Heart left ventricle (tissue), 16 donors: Measurements from ENCODE around the gene C2CD3. TPM values are rescaled to one million over a fixed set of nuclear protein-coding genes. Genes with fewer than 3 reads are reported as not detected.

ENCODE experiments used
- ATAC-seq, 4 donors: fragments of 200-7000 bp; cut with Tn5 transposase; one replicate each; pipeline ENCODE4 v1.9.1; 2020 to 2022; ENCODE audit warnings: moderate library complexity in 4 of 4, mild to moderate bottlenecking in 3 of 4, moderate number of reproducible peaks in 1 of 4
- DNase-seq, 5 donors: peaks; one replicate each; pipeline ENCODE4 v3.0.0-alpha.2; 2020
- H3K27ac ChIP-seq, 12 donors: fragments of 200-600 bp; sonication (generic) in 4 of 12; one replicate each; pipeline versions ENCODE4 v1.5.0 to v1.8.0; 2016 to 2022; ENCODE audit warnings: mild to moderate bottlenecking in 2 of 12
- H3K27me3 ChIP-seq, 9 donors: fragments of 200-600 bp; sonication (generic) in 2 of 9; one replicate each; pipeline versions ENCODE4 v1.5.1 to v1.8.0; 2016 to 2022; ENCODE audit warnings: mild to moderate bottlenecking in 3 of 9
- H3K36me3 ChIP-seq, 9 donors: fragments of 200-600 bp; sonication (generic) in 2 of 9; one replicate each; pipeline versions ENCODE4 v1.5.0 to v1.8.0; 2018 to 2022; ENCODE audit warnings: mild to moderate bottlenecking in 2 of 9
- H3K4me1 ChIP-seq, 12 donors: fragments of 200-600 bp; sonication (generic) in 4 of 12; one replicate each; pipeline versions ENCODE4 v1.5.0 to v1.8.0; 2016 to 2022; ENCODE audit warnings: mild to moderate bottlenecking in 3 of 12
- H3K4me3 ChIP-seq, 12 donors: fragments of 200-600 bp; sonication (generic) in 4 of 12; one replicate each; pipeline versions ENCODE4 v1.5.0 to v1.8.0; 2017 to 2022; ENCODE audit warnings: mild to moderate bottlenecking in 9 of 12, moderate library complexity in 4 of 12
- H3K9me3 ChIP-seq, 12 donors: fragments of 200-600 bp; sonication (generic) in 4 of 12; one replicate each; pipeline versions ENCODE4 v1.5.0 to v1.8.0; 2016 to 2022; ENCODE audit warnings: mild to moderate bottlenecking in 1 of 12
- CTCF ChIP-seq, 12 donors: fragments of 200-600 bp; sonication (generic) in 4 of 12; IDR thresholded peaks; one replicate each; pipeline versions ENCODE4 v1.5.0 to v1.8.0; 2018 to 2022; ENCODE audit warnings: antibody characterized with exemption in 12 of 12, mild to moderate bottlenecking in 5 of 12
- POLR2A ChIP-seq, 2 donors: fragments of 450-650 bp; IDR thresholded peaks; one replicate each; pipeline ENCODE4 v1.6.1; 2017; ENCODE audit warnings: antibody characterized with exemption in 2 of 2, mild to moderate bottlenecking in 2 of 2, moderate library complexity in 2 of 2
- WGBS, 4 donors: extraction: QIAGEN DNeasy Blood & Tissue Kit in 2 of 4; methylation state at CpG; one replicate each; pipeline versions ENCODE4 v1.1.5 to v1.1.7; 2013 to 2018; 5-methylcytosine and 5-hydroxymethylcytosine counted together
- intact Hi-C, 10 donors: fragments of 100-400 bp; cut with DNase I; formaldehyde crosslinking; loops; one replicate each; pipeline versions ENCODE4 v1.11.1 to v1.14.2; 2022
- polyA plus RNA-seq, 2 donors: library from polyadenylated mRNA; stranded (reverse); fragments of 200-250 nt; gene quantifications; one replicate each; pipeline ENCODE4 v1.2.3, GENCODE V29; 2013
- total RNA-seq, 9 donors: library from RNA; depleted of rRNA in 2 of 9; stranded (reverse); fragments of >200 nt in 2 of 9; fragmentation: NEBNext Ultra II Directional in 3 of 9; extraction: Animal tissue kit (Norgen Biotek cat#: 25700) in 3 of 9; gene quantifications; one replicate each; pipeline versions ENCODE4 v1.1.0 to v1.2.4, GENCODE V29; 2016 to 2023
- donor health status: ischemic (EF 13 %, LVEDD 7.1; RV severe dilation, severe dysfunction).
- donor health status: healthy with polysubstance abuse.
- donor health status: DM: no; HTN: yes; CAD: no.
- donor health status: DM: no; HTN: no; CAD: no.
- donor health status: ischemic (EF 25% LVEDD 6.9; RV normal size, moderate dysfunction).
- donor health status: ischemic (EF 25% LVEDD 5.7; RV mildly dilated, moderate dysfunction).
- donor health status: healthy.
- donor health status: DM: yes; HTN: yes; CAD: no.
- donor health status: ischemic (EF 35%, LVEDD 5.7; RV mildly dilated, moderate dysfunction).
- donor health status: nonischemic (EF 11% LVEDD 7.7; RV severe dilation, severe dysfunction).
- donor health status: DM: yes; HTN: yes; CAD: no.
- donor health status: PGD.
- donor health status: ischemic (EF 29% LVEDD 5.4; RV normal size, mild dysfunction).
- donor health status: nonischemic (EF 23%, LVEDD 6.1; RV moderate dilation, normal function).

The C2CD3 gene
- total and polyA plus RNA-seq, 11 donors: 6.5 to 18.7 (median 12.5) TPM

- Histone ChIP-seq H3K9me3 (no peaks in the 10 kb centered on the region), H3K27ac (peak overlapping the region in 1 of 12 donors; percentile 12), H3K4me1 (peaks cover 0 to 67% (median 31%) of the 10 kb centered on the region in 12 donors), H3K27me3 (no peaks in the 10 kb centered on the region), H3K36me3 (peaks cover 0 to 28% (median 3%) of the 10 kb centered on the region in 9 donors), H3K4me3 (no peak overlapping the region)
- no peak for TF ChIP-seq CTCF (IDR thresholded peaks at IDR 0.05)
- TF ChIP-seq POLR2A (IDR thresholded peaks at IDR 0.05): no peak
- DNase-seq: no peak
- WGBS, 4 donors: 87 to 95% (median 94%) methylated on average over 5 of the region's 5 CpGs
- intact Hi-C loops: loop anchor here in 4 of 10 donors (5.0 to 10.0 kb wide), 4 partner anchors 34 to 161 kb away; partner anchors contain the start of gene UCP2 (in 2 of the 4)
- ATAC-seq: no peak
Observed at GRCh38 chr11:74015919-74016684, 154.7 kb downstream of the C2CD3 start.

GRCh38 chr11:74014880-74015279 is 155.9 kb downstream of the C2CD3 start:
- Histone ChIP-seq H3K4me3 (no peak overlapping the region), H3K36me3 (peaks cover 0 to 28% (median 3%) of the 10 kb centered on the region in 9 donors), H3K27ac (no peak overlapping the region), H3K9me3 (no peaks in the 10 kb centered on the region), H3K4me1 (peaks cover 0 to 67% (median 32%) of the 10 kb centered on the region in 12 donors), H3K27me3 (no peaks in the 10 kb centered on the region)
- intact Hi-C loops: loop anchor here in 4 of 10 donors (5.0 to 10.0 kb wide), 4 partner anchors 33 to 160 kb away; partner anchors contain the start of gene UCP2 (in 2 of the 4)
- 89 to 94% (median 90%) methylated on average over 2 of the region's 2 CpGs for WGBS, 4 donors
- ATAC-seq (no peak), DNase-seq (peak in 1 of 5 donors; percentile 49)
- no peak for TF ChIP-seq CTCF (IDR thresholded peaks at IDR 0.05)
- no peak for TF ChIP-seq POLR2A (IDR thresholded peaks at IDR 0.05)

- no peaks in the 10 kb centered on the region for H3K9me3 ChIP-seq
- no peaks in the 10 kb centered on the region for H3K27me3 ChIP-seq
- DNase-seq: no peak
- ATAC-seq: no peak
- intact Hi-C loops: loop anchor here in 2 of 10 donors (10.0 kb wide), 2 partner anchors 48 to 158 kb away; no protein-coding TSS in a partner anchor
- TF ChIP-seq POLR2A (IDR thresholded peaks at IDR 0.05): no peak
- TF ChIP-seq CTCF (IDR thresholded peaks at IDR 0.05): no peak
- peaks cover 0 to 67% (median 22%) of the 10 kb centered on the region in 12 donors for H3K4me1 ChIP-seq
- H3K4me3 ChIP-seq: no peak overlapping the region
- H3K27ac ChIP-seq: no peak overlapping the region
- WGBS, 4 donors: 95 to 98% (median 97%) methylated on average over 7 to 8 of the region's 8 CpGs
- peaks cover 0 to 28% (median 3%) of the 10 kb centered on the region in 9 donors for H3K36me3 ChIP-seq
Observed at GRCh38 chr11:74013141-74013540, 157.7 kb downstream of the C2CD3 start.

- TF ChIP-seq CTCF (IDR thresholded peaks at IDR 0.05): no peak
- Histone ChIP-seq H3K27me3 (no peaks in the 10 kb centered on the region), H3K9me3 (no peaks in the 10 kb centered on the region), H3K36me3 (peaks cover 0 to 28% (median 3%) of the 10 kb centered on the region in 9 donors), H3K4me3 (no peak overlapping the region), H3K4me1 (peaks cover 0 to 63% (median 15%) of the 10 kb centered on the region in 12 donors), H3K27ac (peak overlapping the region in 2 of 12 donors; percentile 29 to 34)
- WGBS, 4 donors: 96% methylated on average over 14 of the region's 14 CpGs
- ATAC-seq: no peak
- intact Hi-C loops: loop anchor here in 2 of 10 donors (10.0 kb wide), 2 partner anchors 47 to 157 kb away; no protein-coding TSS in a partner anchor
- no peak for DNase-seq
Observed at GRCh38 chr11:74012074-74012809, 158.6 kb downstream of the C2CD3 start.
